ENCODE measurements around the gene PRSS8. TPM values are rescaled to one million over a fixed set of nuclear protein-coding genes. Genes with fewer than 3 reads are reported as not detected.

Gene PRSS8
- not detected in 2 replicates for total RNA-seq

DNA sequence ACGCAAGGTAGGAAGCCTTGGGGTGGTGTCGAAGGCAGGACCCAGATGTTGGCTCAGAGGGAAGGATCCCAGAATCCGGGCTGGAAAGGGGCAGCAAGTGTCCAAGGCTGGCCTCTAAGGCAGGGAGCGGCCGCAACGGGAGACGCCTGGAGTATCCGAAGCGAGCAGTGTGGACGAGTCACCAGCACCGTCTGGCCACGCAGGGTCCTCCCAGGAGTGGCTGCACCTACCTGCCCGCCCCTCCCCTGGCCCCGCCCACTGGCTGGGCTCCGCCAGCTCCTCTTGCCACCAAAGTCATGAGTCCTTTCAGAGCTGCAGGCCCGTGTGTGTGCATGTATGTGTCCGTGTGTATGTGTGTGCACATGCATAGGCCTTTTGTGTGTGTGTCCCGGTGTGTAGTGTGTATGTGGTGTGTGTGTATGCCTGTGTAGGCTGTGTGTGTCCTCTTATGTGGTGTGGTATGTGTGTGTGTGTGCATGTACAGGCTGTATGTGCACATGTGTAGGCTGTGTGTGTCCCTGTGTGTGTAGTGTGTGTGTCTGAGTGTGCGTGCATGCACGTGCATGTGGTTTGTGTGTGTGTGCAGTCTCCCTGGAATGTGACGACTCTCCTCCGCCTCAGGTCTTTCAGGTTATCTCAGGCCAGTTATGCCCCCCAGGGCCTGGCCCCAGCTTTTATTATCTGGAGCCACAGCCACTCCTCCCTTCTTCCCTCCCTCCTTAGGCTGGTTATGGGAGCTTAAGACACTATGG lies at the start of gene PRSS8:
Gene PRSS8, minus strand, starts transcription at position 193 of the 752 bp plus-strand sequence. CDS start 229 bp downstream, outside the sequence.

DNA sequence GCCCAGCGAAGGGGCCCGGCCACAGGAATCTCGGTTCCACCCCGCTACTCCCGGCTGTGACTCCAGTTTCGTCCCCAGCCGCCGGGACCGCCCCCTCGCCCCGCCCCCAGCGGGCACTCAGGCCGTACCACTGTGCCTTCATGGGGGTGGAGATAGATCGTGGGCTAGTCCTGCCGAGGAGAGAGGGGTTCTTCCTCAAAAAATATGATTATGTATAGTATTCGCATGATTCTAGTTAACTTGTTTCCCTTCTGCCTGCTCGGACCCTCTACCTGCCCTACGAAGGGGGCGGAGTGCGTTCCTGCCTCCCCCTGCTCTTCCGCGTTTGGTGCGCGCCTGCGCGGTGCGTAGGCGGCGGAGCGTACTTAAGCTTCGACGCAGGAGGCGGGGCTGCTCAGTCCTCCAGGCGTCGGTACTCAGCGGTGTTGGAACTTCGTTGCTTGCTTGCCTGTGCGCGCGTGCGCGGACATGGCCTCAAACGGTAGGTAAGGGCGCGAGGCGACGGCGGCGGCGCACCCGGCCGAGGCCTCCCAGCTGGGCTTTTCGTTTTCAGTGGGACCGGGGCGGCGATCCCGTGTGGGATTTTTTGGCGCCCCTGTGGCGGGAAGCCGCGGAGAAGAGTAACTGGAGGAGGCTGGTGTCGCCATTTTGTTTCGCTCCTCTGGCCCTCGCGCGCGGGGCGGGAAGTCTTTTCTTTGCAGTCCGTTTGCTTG lies 44.4 kb upstream of the PRSS8 start, which contains the start of gene FUS:
Gene FUS, plus strand, starts transcription at position 393 of the 713 bp plus-strand sequence. Its CDS starts 76 bp downstream, at position 469.

DNA sequence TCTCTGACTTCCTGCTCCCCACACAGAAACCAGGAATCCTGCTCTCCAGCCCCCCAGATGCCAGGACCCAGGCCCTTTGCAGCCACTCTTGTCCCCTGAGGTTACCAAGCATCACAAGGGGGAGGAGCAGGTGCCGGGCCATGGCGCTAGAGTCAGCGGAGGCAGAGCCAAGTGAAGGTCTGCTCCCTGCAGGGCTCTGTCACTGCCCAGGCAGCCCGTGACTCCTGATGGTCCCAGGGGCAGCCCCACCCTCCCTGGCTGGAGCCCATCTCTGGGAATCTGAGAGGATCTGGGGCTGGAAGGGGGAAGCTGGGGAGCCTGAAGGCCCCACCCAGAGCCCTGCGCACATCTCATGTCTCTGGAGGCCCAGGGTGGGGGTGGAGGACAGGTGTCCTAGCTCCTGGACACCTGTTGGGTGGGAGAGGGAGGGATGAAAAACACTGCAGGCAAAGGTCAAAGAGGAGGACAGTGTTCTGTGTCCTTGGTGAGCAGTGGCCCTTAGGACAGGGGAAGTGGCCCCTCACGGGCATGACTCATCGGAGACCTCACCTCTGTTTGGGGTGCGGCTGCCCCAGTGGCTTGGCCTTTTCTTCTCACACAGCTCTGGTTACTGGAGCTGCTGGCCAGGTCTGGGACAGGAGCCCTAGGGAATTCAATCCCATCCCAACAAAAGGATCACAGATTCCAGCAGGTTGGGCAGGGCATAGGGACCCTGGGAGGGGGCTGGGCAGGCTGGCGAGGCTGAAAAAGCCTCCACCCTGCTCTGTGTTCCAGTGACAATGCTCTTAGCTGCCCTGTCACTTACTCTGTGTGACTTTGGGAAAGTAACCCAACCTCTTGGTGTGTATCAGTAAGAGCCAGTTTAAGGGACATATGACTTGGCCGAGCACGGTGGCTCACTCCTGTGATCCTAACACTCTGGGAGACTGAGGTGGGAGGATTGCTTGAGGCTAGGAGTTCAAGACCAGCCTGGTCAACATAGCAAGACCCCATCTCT lies 14.7 kb upstream of the PRSS8 start, which contains the start of gene PRSS36:
Gene PRSS36, minus strand, starts transcription at position 173 of the 997 bp plus-strand sequence. Its CDS starts 31 bp downstream, at position 142.

DNA sequence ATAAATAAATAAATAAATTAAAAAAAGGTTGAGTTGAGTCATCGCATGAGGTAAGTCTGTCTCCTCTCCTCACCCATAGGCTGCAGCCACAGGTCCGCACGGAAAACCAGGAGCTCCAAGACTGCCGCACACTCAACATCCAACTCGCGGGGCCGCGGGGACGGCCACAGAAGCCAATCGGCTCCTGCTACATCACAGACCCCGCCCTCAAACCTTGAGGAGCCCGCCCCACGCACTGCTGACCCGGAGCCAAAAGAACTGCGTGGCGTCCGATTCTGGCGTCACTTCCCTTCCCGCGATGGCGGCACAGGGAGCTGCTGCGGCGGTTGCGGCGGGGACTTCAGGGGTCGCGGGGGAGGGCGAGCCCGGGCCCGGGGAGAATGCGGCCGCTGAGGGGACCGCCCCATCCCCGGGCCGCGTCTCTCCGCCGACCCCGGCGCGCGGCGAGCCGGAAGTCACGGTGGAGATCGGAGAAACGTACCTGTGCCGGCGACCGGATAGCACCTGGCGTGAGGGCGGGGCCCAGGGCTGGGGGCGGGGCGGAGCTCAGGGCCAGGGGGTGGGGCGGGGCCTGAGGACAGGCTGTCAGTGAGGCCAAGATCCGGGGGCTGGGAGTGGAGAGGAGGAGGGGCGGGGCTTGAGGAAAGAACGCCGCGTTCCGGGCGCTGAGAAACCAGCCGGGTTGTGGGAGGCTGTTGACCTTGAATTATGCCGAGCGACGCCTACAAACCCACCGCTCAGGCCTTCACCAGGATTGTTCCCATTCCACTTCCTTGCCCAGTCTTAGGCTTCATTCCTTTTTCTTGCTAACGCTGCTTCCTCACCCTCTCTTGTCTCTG lies 17.9 kb downstream of the PRSS8 start, which contains the start of gene KAT8:
Gene KAT8, plus strand, starts transcription at position 281 of the 839 bp plus-strand sequence. Its CDS starts 18 bp downstream, at position 299.

DNA sequence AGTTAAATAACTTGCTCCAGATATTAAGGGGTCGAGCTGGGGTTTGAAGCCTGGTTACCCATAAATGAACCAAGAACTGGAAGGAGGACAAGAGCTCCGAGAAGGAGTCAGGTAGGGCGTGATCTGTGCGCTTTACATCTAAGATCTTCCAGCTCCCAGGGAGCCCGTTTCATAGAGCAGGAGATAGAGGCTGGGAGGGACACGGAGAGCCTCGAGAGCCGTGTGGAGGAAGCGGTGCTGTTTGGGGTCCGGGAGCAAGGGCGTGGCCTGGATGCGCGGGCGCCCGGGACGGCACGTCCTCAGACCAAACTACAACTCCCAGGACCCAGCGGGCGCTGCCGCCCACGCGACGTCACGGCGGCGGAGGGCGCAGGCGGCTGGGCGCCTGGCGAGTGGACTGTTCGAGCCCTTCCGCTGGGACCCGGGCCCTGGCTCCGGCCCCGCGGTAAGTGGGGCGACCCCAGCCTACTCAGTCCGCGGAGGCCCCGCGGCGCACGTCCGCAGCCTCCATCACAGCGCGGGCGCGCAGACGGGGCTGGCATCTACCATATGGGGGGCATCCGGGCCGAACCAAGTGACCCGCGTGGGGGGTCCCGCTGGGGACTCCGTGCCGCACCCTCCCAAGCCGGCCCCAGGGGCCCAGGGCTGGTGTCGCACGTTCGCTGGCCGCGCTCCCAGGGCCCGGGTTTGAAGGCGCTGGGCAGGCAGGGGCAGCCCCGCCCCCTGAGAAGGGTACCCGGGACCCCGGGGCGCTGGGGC lies 27.3 kb downstream of the PRSS8 start, which contains the start of gene BCKDK:
Gene BCKDK, plus strand, starts transcription at position 352 of the 759 bp plus-strand sequence. CDS start 838 bp downstream, outside the sequence.

DNA sequence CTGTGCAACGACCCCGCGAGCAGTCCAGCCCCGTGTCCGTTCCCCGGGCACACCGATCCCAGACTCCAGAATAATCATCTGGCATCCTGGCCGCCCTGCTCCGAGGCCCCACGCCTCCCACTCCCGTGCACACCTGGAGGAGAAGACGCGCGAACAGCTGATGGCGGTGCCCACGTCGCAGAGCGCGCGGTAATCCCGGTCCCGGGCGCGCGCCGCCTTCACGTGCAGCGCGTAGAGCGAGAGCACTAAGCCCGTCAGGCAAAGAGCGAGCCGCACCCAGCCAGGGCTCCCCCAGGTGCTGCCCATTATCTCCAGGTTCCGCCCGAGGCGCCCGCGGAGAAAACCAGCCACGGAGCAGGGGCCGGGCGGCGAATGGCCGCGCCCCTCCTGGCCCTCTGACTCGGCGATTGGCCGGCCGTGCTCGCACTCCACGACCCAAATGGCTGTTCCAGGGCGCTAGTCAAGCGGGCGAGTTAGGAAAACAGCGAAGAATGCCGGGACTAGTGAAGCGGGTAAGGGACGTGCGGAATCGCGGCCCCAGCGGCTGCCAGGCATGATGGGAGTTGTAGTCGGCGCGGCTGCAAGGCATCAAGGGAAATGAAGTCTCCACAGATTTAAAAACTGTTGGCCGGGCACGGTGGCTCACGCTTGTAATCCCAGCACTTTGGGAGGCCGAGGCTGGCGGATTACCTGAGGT lies 41.0 kb downstream of the PRSS8 start, which contains the start of gene VKORC1:
Gene VKORC1, minus strand, starts transcription at position 374 of the 697 bp plus-strand sequence. Its CDS starts 68 bp downstream, at position 306.

DNA sequence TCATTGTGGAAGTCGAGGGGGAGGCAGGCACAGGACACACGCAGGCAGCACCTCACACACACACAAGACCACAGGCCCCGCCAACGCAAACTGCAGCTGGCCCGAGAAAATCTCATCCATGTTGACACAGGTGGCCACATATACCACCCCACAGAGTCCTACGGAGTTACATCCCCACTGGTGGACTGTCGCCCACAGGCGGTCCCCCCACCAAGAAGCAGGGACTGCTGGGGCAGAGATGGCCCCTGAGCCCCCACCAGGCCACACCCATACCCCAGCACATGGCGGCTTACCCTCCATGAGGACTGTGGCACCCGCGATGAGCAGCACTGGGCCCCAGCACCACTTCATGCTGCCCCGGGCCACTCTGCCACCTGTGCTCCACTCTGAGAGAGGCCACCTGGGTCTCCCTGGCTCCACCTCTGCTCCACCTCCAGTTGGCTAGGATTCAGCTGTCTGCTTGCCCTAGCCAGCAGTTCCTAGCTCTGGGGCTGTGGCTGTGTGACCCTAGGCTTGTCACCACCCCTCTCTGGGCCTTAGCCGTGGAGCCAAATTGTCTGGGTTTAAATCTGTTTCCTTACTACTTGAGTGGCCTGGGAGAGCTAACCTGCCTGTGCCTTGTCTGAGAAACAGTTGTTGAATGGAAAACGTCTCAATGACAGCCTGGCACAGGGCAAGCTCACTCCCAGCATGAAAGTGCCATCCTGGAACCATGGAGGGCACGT lies 46.9 kb downstream of the PRSS8 start, which contains the start of gene PRSS53:
Gene PRSS53, minus strand, starts transcription at position 485 of the 725 bp plus-strand sequence. Its CDS starts 134 bp downstream, at position 351.

Other genes with a start within 250 kb of the PRSS8 start
- 40.5 and 50.5 TPM in 2 replicates for gene BCL7C, start 241.7 kb downstream of the PRSS8 start, total RNA-seq
- gene CTF1, start 239.1 kb downstream of the PRSS8 start, total RNA-seq: 3.3 and 6.1 TPM in 2 replicates
- 21.1 and 28.4 TPM in 2 replicates for gene FBXL19, start 212.2 kb downstream of the PRSS8 start, total RNA-seq
- gene ORAI3, start 186.7 kb downstream of the PRSS8 start, total RNA-seq: 59.5 and 97.1 TPM in 2 replicates
- 3.8 and 7.1 TPM in 2 replicates for gene SETD1A, start 178.0 kb downstream of the PRSS8 start, total RNA-seq
- gene HSD3B7, start 150.5 kb downstream of the PRSS8 start, total RNA-seq: 49.7 and 76.7 TPM in 2 replicates
- 2.6 and 3.6 TPM in 2 replicates for gene STX1B, start 125.1 kb downstream of the PRSS8 start, total RNA-seq
- 27.5 and 32.3 TPM in 2 replicates for gene STX4, start 102.2 kb downstream of the PRSS8 start, total RNA-seq
- 11.1 and 12.7 TPM in 2 replicates for gene ZNF668, start 61.5 kb downstream of the PRSS8 start, total RNA-seq
- gene ZNF646, start 61.3 kb downstream of the PRSS8 start, total RNA-seq: 13.5 and 22.7 TPM in 2 replicates
- 2.5 and 2.8 TPM in 2 replicates for gene PRSS53, start 46.8 kb downstream of the PRSS8 start, total RNA-seq
- 128 and 152 TPM in 2 replicates for gene VKORC1, start 40.9 kb downstream of the PRSS8 start, total RNA-seq
- gene BCKDK, start 27.3 kb downstream of the PRSS8 start, total RNA-seq: 26.5 and 39.5 TPM in 2 replicates
- gene KAT8, start 18.1 kb downstream of the PRSS8 start, total RNA-seq: 37.2 and 39.0 TPM in 2 replicates
- 0.17 and 0.29 TPM in 2 replicates for gene PRSS36, start 14.3 kb upstream of the PRSS8 start, total RNA-seq
- 43.7 and 107 TPM in 2 replicates for gene FUS, start 44.4 kb upstream of the PRSS8 start, total RNA-seq
- gene PYCARD, start 67.0 kb upstream of the PRSS8 start, total RNA-seq: 120 and 136 TPM in 2 replicates
- not detected in 2 replicates for gene TRIM72, start 78.4 kb upstream of the PRSS8 start, total RNA-seq
- not detected in 2 replicates for gene PYDC1, start 81.4 kb upstream of the PRSS8 start, total RNA-seq
- not detected in 2 replicates for gene ITGAM, start 124.2 kb upstream of the PRSS8 start, total RNA-seq
- 0.15 and 0.17 TPM in 2 replicates for gene ITGAX, start 219.4 kb upstream of the PRSS8 start, total RNA-seq

Measured in smooth muscle cell of trachea (primary cell).